ENCODE results near the gene PXDN.

Gene PXDN

GRCh38 chr2:1748176-1748740 lies 3.9 kb upstream of the PXDN start:
- Histone ChIP-seq H3K4me1 (ENCODE audit: control insufficient read depth, low read length) (no peaks in the 10 kb centered on the region), H3K27ac (ENCODE audit: low read depth, low read length) (no peak overlapping the region), H4K20me1 (ENCODE audit: control insufficient read depth, insufficient read depth, low read depth, low read length) (no peaks in the 10 kb centered on the region), H3K36me3 (ENCODE audit: control insufficient read depth, low read length) (no peaks in the 10 kb centered on the region), H3K4me3 (ENCODE audit: low read length) (no peak overlapping the region), H3F3A (ENCODE audit: control insufficient read depth, insufficient read depth) (no peaks in the 10 kb centered on the region), H3K9me2 (replicated peaks; ENCODE audit: control insufficient read depth, low read length) (no peaks in the 10 kb centered on the region), H3K27me3 (ENCODE audit: control insufficient read depth, low read length) (no peaks in the 10 kb centered on the region), H3K9me3 (ENCODE audit: control insufficient read depth, insufficient read depth, low read length) (no peaks in the 10 kb centered on the region; the same call in 1 of the 2 replicates), H3K4me2 (ENCODE audit: low read length) (no peak overlapping the region), H3K79me2 (ENCODE audit: control insufficient read depth, low read length) (no peaks in the 10 kb centered on the region)
- no peak for TF ChIP-seq EZH2phosphoT487 (IDR thresholded peaks at IDR 0.05; ENCODE audit: borderline replicate concordance, low read length)

- H3F3A ChIP-seq (ENCODE audit: control insufficient read depth, insufficient read depth) = no peaks in the 10 kb centered on the region
- H3K27ac ChIP-seq (ENCODE audit: low read depth, low read length) = no peak overlapping the region
- H3K9me2 ChIP-seq (replicated peaks; ENCODE audit: control insufficient read depth, low read length) = no peaks in the 10 kb centered on the region
- H3K36me3 ChIP-seq (ENCODE audit: control insufficient read depth, low read length) = no peaks in the 10 kb centered on the region
- no peak overlapping the region for H3K4me3 ChIP-seq (ENCODE audit: low read length)
- H3K4me2 ChIP-seq (ENCODE audit: low read length) = no peak overlapping the region
- peaks cover 6% of the 10 kb centered on the region; the same call in 1 of the 2 replicates for H3K9me3 ChIP-seq (ENCODE audit: control insufficient read depth, insufficient read depth, low read length)
- H4K20me1 ChIP-seq (ENCODE audit: control insufficient read depth, insufficient read depth, low read depth, low read length) = no peaks in the 10 kb centered on the region
- H3K79me2 ChIP-seq (ENCODE audit: control insufficient read depth, low read length) = no peaks in the 10 kb centered on the region
- no peaks in the 10 kb centered on the region for H3K27me3 ChIP-seq (ENCODE audit: control insufficient read depth, low read length)
- TF ChIP-seq EZH2phosphoT487 (IDR thresholded peaks at IDR 0.05; ENCODE audit: borderline replicate concordance, low read length) = no peak
- TF ChIP-seq CTCF (IDR thresholded peaks at IDR 0.05; ENCODE audit: low read depth, low read length, poor library complexity, severe bottlenecking) = no peak
- no peaks in the 10 kb centered on the region for H3K4me1 ChIP-seq (ENCODE audit: control insufficient read depth, low read length)
Measured at GRCh38 chr2:1747065-1747941, 3.0 kb upstream of the PXDN start.

- no peak overlapping the region for H3K27ac ChIP-seq (ENCODE audit: low read depth, low read length)
- H3K27me3 ChIP-seq (ENCODE audit: control insufficient read depth, low read length) = no peaks in the 10 kb centered on the region
- H3K36me3 ChIP-seq (ENCODE audit: control insufficient read depth, low read length) = no peaks in the 10 kb centered on the region
- no peaks in the 10 kb centered on the region for H3K4me1 ChIP-seq (ENCODE audit: control insufficient read depth, low read length)
- no peaks in the 10 kb centered on the region for H4K20me1 ChIP-seq (ENCODE audit: control insufficient read depth, insufficient read depth, low read depth, low read length)
- no peaks in the 10 kb centered on the region for H3F3A ChIP-seq (ENCODE audit: control insufficient read depth, insufficient read depth)
- TF ChIP-seq CTCF (IDR thresholded peaks at IDR 0.05; ENCODE audit: low read depth, low read length, poor library complexity, severe bottlenecking) = no peak
- no peak for TF ChIP-seq EZH2phosphoT487 (IDR thresholded peaks at IDR 0.05; ENCODE audit: borderline replicate concordance, low read length)
- no peaks in the 10 kb centered on the region for H3K79me2 ChIP-seq (ENCODE audit: control insufficient read depth, low read length)
- H3K9me3 ChIP-seq (ENCODE audit: control insufficient read depth, insufficient read depth, low read length) = peaks cover 9% of the 10 kb centered on the region; the same call in 1 of the 2 replicates
- H3K4me2 ChIP-seq (ENCODE audit: low read length) = no peak overlapping the region
- H3K4me3 ChIP-seq (ENCODE audit: low read length) = no peak overlapping the region
- no peaks in the 10 kb centered on the region for H3K9me2 ChIP-seq (replicated peaks; ENCODE audit: control insufficient read depth, low read length)
Measured at GRCh38 chr2:1746174-1747064, 2.1 kb upstream of the PXDN start.

Measured in DOHH2 (cell line).